HG02981 (cell line): Measurements from ENCODE around the gene HEATR3.

Source experiments
- ATAC-seq: cut with Tn5 transposase; IDR thresholded peaks from one replicate; pipeline ENCODE4 v1.9.1; 2021; ENCODE audit warnings: mild to moderate bottlenecking, moderate library complexity; ENCODE audit not compliant: unreplicated experiment

Gene HEATR3

GRCh38 chr16:50152351-50152806 is 86.6 kb downstream of the HEATR3 start:
- peak; percentile 46 for ATAC-seq

- peak; percentile 66 for ATAC-seq
Measured at GRCh38 chr16:50152807-50153595, 87.2 kb downstream of the HEATR3 start, which contains the start of gene TENT4B. TENT4B (plus strand) TSS chr16:50153306; CDS start chr16:50153622, 316 bp downstream.

DNA sequence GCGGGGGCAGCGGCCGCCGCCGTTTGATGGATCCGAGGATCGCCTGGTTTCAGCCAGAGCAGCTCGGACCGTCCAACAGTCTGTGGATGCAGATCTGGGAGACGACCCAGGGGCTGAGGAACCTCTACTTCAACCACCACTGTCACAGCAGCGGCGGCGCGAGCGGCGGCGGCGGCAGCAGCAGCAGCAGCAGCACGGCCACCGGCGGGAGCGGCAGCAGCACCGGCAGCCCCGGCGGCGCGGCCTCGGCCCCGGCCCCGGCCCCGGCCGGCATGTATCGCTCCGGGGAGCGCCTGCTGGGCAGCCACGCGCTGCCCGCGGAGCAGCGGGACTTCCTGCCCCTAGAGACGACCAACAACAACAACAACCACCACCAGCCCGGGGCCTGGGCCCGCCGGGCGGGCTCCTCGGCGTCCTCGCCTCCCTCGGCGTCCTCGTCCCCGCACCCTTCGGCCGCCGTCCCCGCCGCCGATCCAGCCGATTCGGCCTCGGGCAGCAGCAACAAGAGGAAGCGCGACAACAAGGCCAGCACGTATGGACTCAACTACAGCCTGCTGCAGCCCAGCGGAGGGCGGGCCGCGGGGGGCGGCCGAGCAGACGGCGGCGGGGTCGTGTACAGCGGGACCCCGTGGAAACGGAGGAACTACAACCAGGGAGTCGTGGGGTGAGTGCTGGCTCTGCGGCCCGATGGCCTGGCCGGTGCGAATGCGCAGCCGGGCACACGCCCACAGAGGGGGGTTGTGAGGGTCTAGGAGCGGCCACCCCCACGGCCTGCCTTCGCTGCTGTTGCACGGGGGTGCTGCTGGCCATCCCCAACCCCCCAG is 88.0 kb downstream of the HEATR3 start:
- ATAC-seq, result peak; percentile 8

GRCh38 chr16:50154420-50154950 is 88.7 kb downstream of the HEATR3 start:
- ATAC-seq, result no peak

DNA sequence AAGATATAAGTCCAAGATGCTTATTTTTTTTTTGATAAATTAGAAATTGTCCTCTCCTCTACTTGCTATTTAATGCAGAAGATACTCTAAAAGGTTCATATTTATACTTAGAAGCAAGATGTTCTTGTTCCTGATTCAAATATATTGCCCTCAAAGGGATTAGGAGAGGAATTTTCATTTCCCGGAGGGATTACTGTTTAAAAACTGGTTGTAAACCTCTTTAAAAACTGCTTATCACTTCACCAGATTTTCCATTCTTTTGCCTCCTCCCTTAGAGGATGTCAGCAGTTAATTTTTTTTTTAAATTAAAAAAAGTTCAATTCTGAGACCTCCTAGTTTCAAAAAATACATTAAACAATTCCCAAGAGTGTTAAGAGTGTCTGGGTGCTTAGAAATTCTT is 90.2 kb downstream of the HEATR3 start:
- no peak for ATAC-seq
